DMS53 (cell line): Measurements from ENCODE around the gene TRIM71.
"Not testable (repeated sequence)": the region's sequence is repeated elsewhere in the genome, so short reads cannot be mapped to it uniquely, and the experiment has no call there.

Experiments
- DNase-seq: peaks from one replicate; lab custom pipeline; 2025; lab: John Stamatoyannopoulos, UW

Gene TRIM71

DNA sequence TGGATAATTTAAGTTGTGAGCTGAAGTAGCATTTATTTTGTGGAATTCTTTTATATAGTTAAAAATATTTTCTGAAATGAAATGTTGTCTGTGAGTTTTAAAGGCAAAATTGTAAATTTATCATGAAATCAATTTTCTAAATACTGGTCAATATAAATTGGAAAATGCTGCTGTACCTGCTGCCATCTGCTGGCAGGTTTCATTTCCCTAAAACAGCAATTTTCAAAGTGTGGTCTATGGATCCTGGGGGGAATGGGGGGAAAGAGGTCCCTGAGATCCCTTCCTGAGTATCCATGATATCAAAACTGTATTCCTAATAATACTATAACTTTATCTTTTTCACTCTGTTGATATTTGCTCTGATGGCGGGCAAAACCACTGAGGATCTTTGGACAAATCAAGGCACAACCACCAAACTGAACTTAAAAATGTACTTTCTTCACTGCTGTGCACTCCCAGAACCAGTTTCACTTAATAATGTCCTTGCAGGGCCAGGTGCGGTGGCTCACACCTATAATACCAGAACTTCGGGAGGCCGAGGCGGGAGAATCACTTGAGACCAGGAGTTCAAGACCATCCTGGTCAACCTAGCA lies 116.4 kb downstream of the TRIM71 start:
- DNase-seq, result peak; percentile 24

- DNase-seq, result peak; percentile 54
These were observed 119.5 kb downstream of the TRIM71 start for GRCh38 chr3:32937331-32937730.

GRCh38 chr3:32939531-32940284 lies 121.9 kb downstream of the TRIM71 start:
- DNase-seq, result not testable (repeated sequence)

DNA sequence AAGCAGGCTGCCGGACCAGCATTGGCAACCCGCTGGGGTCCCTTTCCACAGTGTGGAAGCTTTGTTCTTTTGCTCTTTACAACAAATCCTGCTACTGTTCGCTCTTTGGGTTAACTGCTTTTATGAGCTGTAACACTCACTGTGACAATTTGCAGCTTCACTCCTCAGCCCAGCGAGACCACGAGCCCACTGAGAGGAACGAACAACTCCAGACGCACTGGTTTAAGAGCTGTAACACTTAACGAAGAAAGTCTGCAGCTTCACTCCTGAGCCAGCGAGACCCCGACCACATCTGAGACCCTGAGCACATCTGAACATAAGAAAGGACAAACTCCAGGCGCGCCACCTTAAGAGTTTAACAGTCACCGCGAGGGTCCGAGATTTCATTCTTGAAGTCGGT lies 122.9 kb downstream of the TRIM71 start:
- no peak for DNase-seq

DNA sequence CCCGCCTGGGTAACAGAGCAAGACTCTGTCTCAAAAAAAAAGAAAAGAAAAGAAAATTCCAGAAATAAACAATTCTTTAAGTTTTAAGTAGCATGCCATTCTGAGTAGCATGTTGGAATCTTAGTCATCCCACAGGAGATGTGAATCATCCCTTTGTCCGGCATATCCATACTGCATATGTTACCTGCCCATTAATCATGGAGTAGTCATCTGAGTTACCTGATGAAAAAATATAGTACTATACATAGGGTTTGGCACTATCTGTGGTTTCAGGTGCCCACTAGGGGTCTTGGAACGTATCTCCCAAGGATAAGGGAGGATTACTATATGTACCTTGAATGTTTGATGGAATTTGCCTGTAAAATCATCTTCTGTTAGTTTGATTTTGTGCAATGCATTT lies 127.3 kb downstream of the TRIM71 start:
- no peak for DNase-seq

GRCh38 chr3:32945598-32945997 lies 127.8 kb downstream of the TRIM71 start:
- DNase-seq, result not testable (repeated sequence)

GRCh38 chr3:32946973-32947788 lies 129.4 kb downstream of the TRIM71 start:
- DNase-seq, result no peak
